OCI-LY3 (cell line): ENCODE data around the gene EPPIN.

ENCODE experiments used
- CTCF ChIP-seq: fragments of 200-600, 300-600 bp; sonication (generic); IDR thresholded peaks from 2 replicates; pipeline ENCODE4 v1.5.1; 2014; ENCODE audit warnings: antibody characterized with exemption, low read length, low read depth
- EZH2phosphoT487 ChIP-seq: fragments of 200-600 bp; shearing (Covaris generic); IDR thresholded peaks from 2 replicates; pipeline ENCODE4 v1.6.1; 2018; ENCODE audit warnings: antibody characterized with exemption, mixed run types, low read depth

- no peak for TF ChIP-seq CTCF
- TF ChIP-seq EZH2phosphoT487: no peak
These were observed 8.0 kb upstream of the EPPIN start for GRCh38 chr20:45555198-45555597.
